ENCODE data around the gene STIP1. TPM values are rescaled to one million over a fixed set of nuclear protein-coding genes. Genes with fewer than 3 reads are reported as not detected.

STIP1 gene
- total and polyA plus RNA-seq, 2 experiments from 2014 or later, result 231 to 240 TPM

DNA sequence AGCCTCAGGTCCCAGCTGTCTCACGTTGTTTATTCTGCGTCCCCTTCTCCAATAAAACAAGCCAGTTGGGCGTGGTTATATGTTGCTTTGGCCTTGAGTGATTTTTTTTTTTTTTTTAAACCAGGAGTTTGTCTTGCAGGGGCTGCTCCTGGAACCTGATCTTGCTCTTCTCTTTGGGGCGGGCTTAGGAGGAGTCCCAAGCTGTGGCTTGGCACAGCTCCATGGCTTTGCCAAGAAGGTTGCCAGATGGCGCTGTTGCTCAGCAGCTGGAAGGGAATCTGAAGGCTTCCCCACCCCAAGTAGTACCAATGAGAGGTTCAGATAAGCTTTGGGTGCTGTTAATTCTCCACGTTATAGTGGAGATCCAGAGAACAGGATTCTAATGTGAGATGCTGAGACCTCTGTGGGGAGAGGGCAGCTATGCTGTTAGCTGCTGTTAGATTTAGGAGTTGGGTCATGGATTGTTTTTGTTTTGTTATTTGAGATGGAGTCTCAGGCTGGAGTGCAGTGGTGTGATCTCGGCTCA lies 18.6 kb downstream of the STIP1 start:
- Histone ChIP-seq H3K4me1 (ENCODE audit: low read depth) (peaks cover 2% of the 10 kb centered on the region), H3K4me3 (no peak overlapping the region), H3K36me3 (peaks cover 40% of the 10 kb centered on the region), H3K27me3 (no peaks in the 10 kb centered on the region), H3K9me3 (ENCODE audit: low read depth) (no peaks in the 10 kb centered on the region), H3K27ac (peak overlapping the region; percentile 25)
- peak; percentile 92 to 98 for DNase-seq (ENCODE audit: low read depth in 1 of 2, low spot score in 1 of 2)
- TF ChIP-seq, protein P1, sequence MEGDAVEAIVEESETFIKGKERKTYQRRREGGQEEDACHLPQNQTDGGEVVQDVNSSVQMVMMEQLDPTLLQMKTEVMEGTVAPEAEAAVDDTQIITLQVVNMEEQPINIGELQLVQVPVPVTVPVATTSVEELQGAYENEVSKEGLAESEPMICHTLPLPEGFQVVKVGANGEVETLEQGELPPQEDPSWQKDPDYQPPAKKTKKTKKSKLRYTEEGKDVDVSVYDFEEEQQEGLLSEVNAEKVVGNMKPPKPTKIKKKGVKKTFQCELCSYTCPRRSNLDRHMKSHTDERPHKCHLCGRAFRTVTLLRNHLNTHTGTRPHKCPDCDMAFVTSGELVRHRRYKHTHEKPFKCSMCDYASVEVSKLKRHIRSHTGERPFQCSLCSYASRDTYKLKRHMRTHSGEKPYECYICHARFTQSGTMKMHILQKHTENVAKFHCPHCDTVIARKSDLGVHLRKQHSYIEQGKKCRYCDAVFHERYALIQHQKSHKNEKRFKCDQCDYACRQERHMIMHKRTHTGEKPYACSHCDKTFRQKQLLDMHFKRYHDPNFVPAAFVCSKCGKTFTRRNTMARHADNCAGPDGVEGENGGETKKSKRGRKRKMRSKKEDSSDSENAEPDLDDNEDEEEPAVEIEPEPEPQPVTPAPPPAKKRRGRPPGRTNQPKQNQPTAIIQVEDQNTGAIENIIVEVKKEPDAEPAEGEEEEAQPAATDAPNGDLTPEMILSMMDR (IDR thresholded peaks at IDR 0.05; ENCODE audit: low read depth, low read length), result peak; percentile 78

DNA sequence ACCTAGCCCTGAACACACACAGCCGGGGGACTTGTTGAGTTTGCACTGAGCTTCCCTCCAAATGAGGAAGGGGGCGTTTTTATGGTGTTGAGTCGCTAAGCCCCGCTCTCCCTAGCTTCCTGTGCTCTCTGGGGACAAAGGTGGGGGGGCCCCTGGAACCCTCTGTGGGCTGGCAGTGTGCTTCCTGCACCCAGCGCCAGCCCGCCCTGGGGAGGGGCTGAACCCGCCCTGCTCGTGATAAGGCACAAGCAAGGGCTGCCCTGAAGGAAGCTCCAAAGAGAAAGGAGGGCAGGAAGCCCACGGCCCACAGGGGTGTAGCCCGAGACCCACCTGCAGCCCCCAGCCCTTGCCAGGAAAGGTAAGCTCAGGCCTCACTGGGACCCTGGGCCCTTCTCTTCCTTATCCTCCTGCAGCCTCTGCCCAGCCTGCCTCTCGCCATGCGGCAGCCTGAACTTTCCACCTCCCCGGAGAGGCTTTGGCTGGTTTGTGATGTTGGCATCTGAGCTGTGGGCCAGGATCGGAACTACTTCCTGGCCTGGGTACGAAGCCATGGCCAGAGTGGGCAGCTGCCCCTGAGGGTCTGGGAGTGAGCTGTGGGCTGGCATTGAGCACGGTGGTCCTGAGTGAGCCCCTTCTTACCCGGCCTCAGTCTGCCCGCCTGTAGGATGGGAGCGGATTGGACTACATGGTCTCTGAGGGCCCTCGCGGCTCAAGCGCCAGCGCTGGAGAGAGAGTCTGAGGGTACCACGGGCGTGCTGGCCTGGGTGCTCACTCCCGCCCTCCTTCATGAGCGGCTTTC lies 20.7 kb downstream of the STIP1 start, which contains the start of gene FERMT3:
TSS of gene FERMT3 (plus strand) at position 265 of the 799 bp plus-strand sequence. CDS start 644 bp downstream, outside the sequence.
- Histone ChIP-seq H3K4me3 (no peak within 1 kb of the TSS), H3K27me3 (no peaks in the 10 kb centered on the region), H3K9me3 (ENCODE audit: low read depth) (no peaks in the 10 kb centered on the region), H3K27ac (peak within 1 kb of the TSS; percentile 30), H3K4me1 (ENCODE audit: low read depth) (peaks cover 2% of the 10 kb centered on the region), H3K36me3 (peaks cover 23% of the 10 kb centered on the region)
- TF ChIP-seq, protein P1 (IDR thresholded peaks at IDR 0.05; ENCODE audit: low read depth, low read length), result no peak
- DNase-seq (ENCODE audit: low read depth in 1 of 2, low spot score in 1 of 2), result no peak

DNA sequence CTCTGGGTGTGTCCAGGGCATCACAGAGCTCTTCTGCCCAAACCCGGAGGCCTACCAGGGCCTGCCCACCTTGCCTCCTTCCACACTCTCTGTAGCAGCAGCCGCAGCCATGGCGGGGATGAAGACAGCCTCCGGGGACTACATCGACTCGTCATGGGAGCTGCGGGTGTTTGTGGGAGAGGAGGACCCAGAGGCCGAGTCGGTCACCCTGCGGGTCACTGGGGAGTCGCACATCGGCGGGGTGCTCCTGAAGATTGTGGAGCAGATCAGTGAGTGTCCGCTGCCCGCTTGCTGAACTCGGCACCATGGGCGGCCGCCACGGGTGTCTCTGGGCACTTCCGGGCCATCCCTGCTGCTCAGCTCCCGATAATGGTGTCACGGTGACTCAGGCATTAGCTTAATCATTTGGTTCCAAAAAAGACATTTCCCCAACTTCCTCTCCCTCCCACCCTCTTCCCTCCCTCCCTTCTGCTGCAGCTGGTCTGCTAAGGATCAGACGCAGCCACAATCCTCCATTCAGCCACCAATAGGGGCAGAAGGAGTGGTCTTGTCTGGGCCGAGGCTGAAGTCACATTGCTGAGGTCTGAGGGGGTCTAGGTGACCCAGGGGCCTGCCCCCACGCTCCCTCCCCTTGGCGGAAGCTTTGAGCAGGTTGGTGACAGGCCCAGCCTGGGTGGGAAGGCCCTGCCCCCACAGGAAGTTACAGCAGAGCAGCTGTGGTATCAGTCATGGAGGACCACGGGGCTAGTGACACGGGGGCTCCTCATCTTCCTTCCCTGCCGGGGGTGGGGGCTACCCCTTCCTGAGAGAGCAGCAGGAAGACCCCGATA lies 21.5 kb downstream of the STIP1 start:
- Histone ChIP-seq H3K36me3 (peaks cover 18% of the 10 kb centered on the region), H3K27me3 (no peaks in the 10 kb centered on the region), H3K27ac (peak overlapping the region; percentile 17), H3K4me3 (no peak overlapping the region), H3K4me1 (ENCODE audit: low read depth) (peaks cover 2% of the 10 kb centered on the region), H3K9me3 (ENCODE audit: low read depth) (no peaks in the 10 kb centered on the region)
- TF ChIP-seq, protein P1 (IDR thresholded peaks at IDR 0.05; ENCODE audit: low read depth, low read length), result no peak
- peak in 1 of 2 donors; percentile 84 for DNase-seq (ENCODE audit: low read depth in 1 of 2, low spot score in 1 of 2)

DNA sequence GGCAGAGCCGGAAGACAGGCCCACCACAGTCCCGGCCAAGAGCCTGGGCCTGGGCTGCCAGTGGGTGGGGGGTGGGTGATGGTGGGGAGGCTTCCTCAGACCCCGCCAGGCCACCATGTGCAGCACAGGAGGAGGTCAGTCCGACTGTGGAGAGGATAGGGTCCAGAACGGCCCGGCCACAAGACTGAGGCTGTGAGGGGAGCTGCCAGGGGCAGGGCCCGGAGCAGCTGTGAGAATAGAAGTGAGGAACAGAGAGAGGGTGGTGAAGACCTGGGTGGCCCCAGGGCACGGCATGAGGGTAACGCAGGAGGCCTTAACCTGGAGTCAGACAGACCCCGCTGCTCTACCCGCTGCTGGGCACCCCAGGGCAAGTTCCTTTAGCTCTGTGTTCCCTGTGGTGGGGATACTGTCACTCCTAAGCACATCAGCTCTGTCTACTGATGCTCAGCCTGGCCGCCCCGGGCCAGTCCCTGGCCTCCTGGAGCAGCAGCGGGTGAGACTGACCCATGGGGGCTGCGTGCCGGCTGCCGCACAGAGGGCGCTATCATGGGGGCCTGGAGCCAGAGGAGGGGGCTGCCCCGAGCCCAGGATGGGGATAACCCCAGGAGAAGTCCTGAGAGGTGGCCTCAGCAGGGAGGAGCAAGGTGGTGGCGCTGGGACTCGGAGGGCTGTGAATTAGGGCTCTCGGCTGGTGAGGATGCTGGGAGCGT lies 22.3 kb downstream of the STIP1 start:
- TF ChIP-seq, protein P1 (IDR thresholded peaks at IDR 0.05; ENCODE audit: low read depth, low read length), result no peak
- Histone ChIP-seq H3K9me3 (ENCODE audit: low read depth) (no peaks in the 10 kb centered on the region), H3K4me1 (ENCODE audit: low read depth) (peaks cover 2% of the 10 kb centered on the region), H3K4me3 (no peak overlapping the region), H3K27ac (no peak overlapping the region), H3K27me3 (no peaks in the 10 kb centered on the region), H3K36me3 (peaks cover 10% of the 10 kb centered on the region)
- DNase-seq (ENCODE audit: low read depth in 1 of 2, low spot score in 1 of 2), result no peak
